Pons (tissue), 1 donor: ENCODE data around the gene MPV17L2.

Experiments
- DNase-seq: peaks from one replicate; pipeline ENCODE4 v3.0.0-alpha.2; 2016; ENCODE audit warnings: low spot score

MPV17L2 gene

GRCh38 chr19:18218600-18218999, 25.6 kb downstream of the MPV17L2 start:
- no peak for DNase-seq

GRCh38 chr19:18219911-18220631, 27.1 kb downstream of the MPV17L2 start:
- no peak for DNase-seq

GRCh38 chr19:18220632-18221275, 27.7 kb downstream of the MPV17L2 start:
- DNase-seq: no peak

- no peak for DNase-seq
Observed at GRCh38 chr19:18221815-18222725, 29.1 kb downstream of the MPV17L2 start.

- DNase-seq: peak; percentile 29
Observed at GRCh38 chr19:18223860-18224524, 31.0 kb downstream of the MPV17L2 start.

GRCh38 chr19:18224525-18225354, 31.7 kb downstream of the MPV17L2 start:
- peak; percentile 86 for DNase-seq

GRCh38 chr19:18225355-18225701, 32.3 kb downstream of the MPV17L2 start:
- DNase-seq: no peak

- DNase-seq: no peak
Observed at GRCh38 chr19:18225702-18226468, 32.9 kb downstream of the MPV17L2 start, which contains the start of gene PDE4C. PDE4C (minus strand) TSS chr19:18226438; CDS start chr19:18226415, 23 bp downstream.

- DNase-seq: no peak
Observed at GRCh38 chr19:18226956-18227780, 34.1 kb downstream of the MPV17L2 start.

- no peak for DNase-seq
Observed at GRCh38 chr19:18227781-18228271, 34.8 kb downstream of the MPV17L2 start.

- no peak for DNase-seq
Observed at GRCh38 chr19:18229474-18229873, 36.5 kb downstream of the MPV17L2 start.

- no peak for DNase-seq
Observed at GRCh38 chr19:18229915-18230314, 36.9 kb downstream of the MPV17L2 start.

GRCh38 chr19:18230941-18231734, 38.1 kb downstream of the MPV17L2 start:
- DNase-seq: no peak

- DNase-seq: no peak
Observed at GRCh38 chr19:18231775-18232174, 38.8 kb downstream of the MPV17L2 start.

- no peak for DNase-seq
Observed at GRCh38 chr19:18232540-18233223, 39.7 kb downstream of the MPV17L2 start.

GRCh38 chr19:18233224-18233825, 40.3 kb downstream of the MPV17L2 start:
- no peak for DNase-seq

- no peak for DNase-seq
Observed at GRCh38 chr19:18234194-18234593, 41.2 kb downstream of the MPV17L2 start.
